Breast epithelium (tissue), 4 donors: ENCODE measurements around the gene RRH. TPM values are rescaled to one million over a fixed set of nuclear protein-coding genes. Genes with fewer than 3 reads are reported as not detected.
A peak's percentile ranks its signal among the peaks of the same experiment; 100 is the strongest.

Source experiments
- DNase-seq, 2 donors: peaks; one replicate each; pipeline ENCODE4 v3.0.0-alpha.2; 2019; ENCODE audit warnings: low spot score in 2 of 2
- H3K27ac ChIP-seq, 2 donors: fragments of 200-600 bp; sonication (generic) in 1 of 2; one replicate each; pipeline ENCODE4 v1.5.1; 2016 to 2019; ENCODE audit warnings: mild to moderate bottlenecking in 1 of 2
- H3K27me3 ChIP-seq, 2 donors: fragments of 200-600 bp; sonication (generic) in 1 of 2; one replicate each; pipeline versions ENCODE4 v1.5.1 to v1.6.0; 2017 to 2019; ENCODE audit warnings: control low read depth in 1 of 2, mild to moderate bottlenecking in 1 of 2
- H3K36me3 ChIP-seq: fragments of 200-600 bp; one replicate; pipeline ENCODE4 v1.5.1; 2019
- H3K4me1 ChIP-seq, 2 donors: fragments of 200-600 bp; sonication (generic); one replicate each; pipeline ENCODE4 v1.5.1; 2016 to 2019; ENCODE audit warnings: control low read depth in 1 of 2
- H3K4me3 ChIP-seq, 3 donors: fragments of 200-600 bp; sonication (generic); 1 replicate in 2 of 3; 2 replicates in 1 of 3; pipeline ENCODE4 v1.5.1; 2016 to 2019; ENCODE audit warnings: mild to moderate bottlenecking in 3 of 3, moderate library complexity in 2 of 3
- H3K9me3 ChIP-seq, 2 donors: fragments of 200-600 bp; sonication (generic) in 1 of 2; one replicate each; pipeline ENCODE4 v1.5.1; 2016 to 2019; ENCODE audit warnings: control low read depth in 1 of 2
- POLR2A ChIP-seq: fragments of 450-650 bp; IDR thresholded peaks from one replicate; pipeline ENCODE4 v1.6.1; 2016; ENCODE audit warnings: antibody characterized with exemption, mild to moderate bottlenecking, moderate library complexity
- POLR2AphosphoS5 ChIP-seq, 3 donors: sonication (generic); formaldehyde crosslinking; IDR thresholded peaks; one replicate each; pipeline ENCODE4 v1.6.1; 2017; ENCODE audit warnings: antibody characterized with exemption in 3 of 3
- intact Hi-C: fragments of 100-400 bp; cut with DNase I; formaldehyde crosslinking; loops from one replicate; pipeline ENCODE4 v1.15.1; 2023; ENCODE audit warnings: low total_unique reads
- total RNA-seq, 3 donors: library from RNA; depleted of rRNA; stranded (reverse); fragments of >200 nt; gene quantifications; one replicate each; pipeline ENCODE4 v1.1.0, GENCODE V29; 2016
- TF ChIP-seq, protein P1 (sequence below), 3 donors: fragments of 450-650 bp; IDR thresholded peaks; one replicate each; pipeline ENCODE4 v1.5.1; 2016 to 2017; ENCODE audit warnings: antibody characterized with exemption in 3 of 3, mild to moderate bottlenecking in 3 of 3, moderate library complexity in 3 of 3

Gene RRH
- total RNA-seq, 3 donors from 2014 or later = 0.66 to 0.73 TPM; not detected in 1

GRCh38 chr4:109818268-109818667 lies 9.5 kb upstream of the RRH start:
- no peak for DNase-seq
- Histone ChIP-seq H3K27ac (no peak overlapping the region), H3K9me3 (no peaks in the 10 kb centered on the region), H3K4me1 (peaks cover 0 to 12% of the 10 kb centered on the region in 2 donors), H3K36me3 (no peaks in the 10 kb centered on the region), H3K4me3 (no peak overlapping the region), H3K27me3 (no peaks in the 10 kb centered on the region)
- intact Hi-C loops = no loop called here
- no peak for TF ChIP-seq POLR2A
- TF ChIP-seq POLR2AphosphoS5 (IDR thresholded peaks at IDR 0.05) = no peak
- TF ChIP-seq, protein P1, sequence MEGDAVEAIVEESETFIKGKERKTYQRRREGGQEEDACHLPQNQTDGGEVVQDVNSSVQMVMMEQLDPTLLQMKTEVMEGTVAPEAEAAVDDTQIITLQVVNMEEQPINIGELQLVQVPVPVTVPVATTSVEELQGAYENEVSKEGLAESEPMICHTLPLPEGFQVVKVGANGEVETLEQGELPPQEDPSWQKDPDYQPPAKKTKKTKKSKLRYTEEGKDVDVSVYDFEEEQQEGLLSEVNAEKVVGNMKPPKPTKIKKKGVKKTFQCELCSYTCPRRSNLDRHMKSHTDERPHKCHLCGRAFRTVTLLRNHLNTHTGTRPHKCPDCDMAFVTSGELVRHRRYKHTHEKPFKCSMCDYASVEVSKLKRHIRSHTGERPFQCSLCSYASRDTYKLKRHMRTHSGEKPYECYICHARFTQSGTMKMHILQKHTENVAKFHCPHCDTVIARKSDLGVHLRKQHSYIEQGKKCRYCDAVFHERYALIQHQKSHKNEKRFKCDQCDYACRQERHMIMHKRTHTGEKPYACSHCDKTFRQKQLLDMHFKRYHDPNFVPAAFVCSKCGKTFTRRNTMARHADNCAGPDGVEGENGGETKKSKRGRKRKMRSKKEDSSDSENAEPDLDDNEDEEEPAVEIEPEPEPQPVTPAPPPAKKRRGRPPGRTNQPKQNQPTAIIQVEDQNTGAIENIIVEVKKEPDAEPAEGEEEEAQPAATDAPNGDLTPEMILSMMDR (IDR thresholded peaks at IDR 0.05) = no peak

- Histone ChIP-seq H3K27me3 (no peaks in the 10 kb centered on the region), H3K36me3 (peaks cover 3% of the 10 kb centered on the region), H3K9me3 (no peaks in the 10 kb centered on the region), H3K4me3 (no peak overlapping the region), H3K4me1 (peaks cover 0 to 12% of the 10 kb centered on the region in 2 donors), H3K27ac (peak overlapping the region; percentile 5 to 56)
- TF ChIP-seq POLR2AphosphoS5 (IDR thresholded peaks at IDR 0.05) (no peak), POLR2A (no peak)
- TF ChIP-seq, protein P1 (IDR thresholded peaks at IDR 0.05) = no peak
- intact Hi-C loops = no loop called here
- peak in 1 of 2 donors; percentile 50 for DNase-seq
Measured at GRCh38 chr4:109820563-109820962, 7.2 kb upstream of the RRH start.

DNA sequence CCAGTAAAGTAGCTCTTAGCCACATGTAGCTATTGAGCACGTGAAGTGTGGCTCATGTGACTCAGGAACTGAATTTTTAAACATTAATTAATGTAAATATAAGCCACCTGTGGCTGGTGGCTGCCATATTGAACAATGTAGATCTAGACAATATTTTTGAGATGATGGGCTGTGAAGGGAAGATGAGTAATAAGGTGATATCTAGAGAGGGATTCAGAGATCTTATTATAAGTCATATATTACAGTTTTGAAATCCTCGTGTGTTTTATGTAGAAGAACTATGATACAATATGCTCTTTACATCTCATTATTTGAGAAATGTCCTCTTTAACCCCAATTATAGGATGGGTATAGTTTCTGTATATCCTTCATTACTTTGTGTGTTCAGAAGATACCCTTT lies 6.6 kb upstream of the RRH start:
- DNase-seq = no peak
- intact Hi-C loops = no loop called here
- no peaks in the 10 kb centered on the region for H3K27me3 ChIP-seq
- H3K4me3 ChIP-seq = no peak overlapping the region
- H3K27ac ChIP-seq = peak overlapping the region; percentile 5 to 56
- peaks cover 3% of the 10 kb centered on the region for H3K36me3 ChIP-seq
- TF ChIP-seq, protein P1 (IDR thresholded peaks at IDR 0.05) = no peak
- TF ChIP-seq POLR2AphosphoS5 (IDR thresholded peaks at IDR 0.05) = no peak
- TF ChIP-seq POLR2A = no peak
- H3K9me3 ChIP-seq = no peaks in the 10 kb centered on the region
- peaks cover 0 to 12% of the 10 kb centered on the region in 2 donors for H3K4me1 ChIP-seq

DNA sequence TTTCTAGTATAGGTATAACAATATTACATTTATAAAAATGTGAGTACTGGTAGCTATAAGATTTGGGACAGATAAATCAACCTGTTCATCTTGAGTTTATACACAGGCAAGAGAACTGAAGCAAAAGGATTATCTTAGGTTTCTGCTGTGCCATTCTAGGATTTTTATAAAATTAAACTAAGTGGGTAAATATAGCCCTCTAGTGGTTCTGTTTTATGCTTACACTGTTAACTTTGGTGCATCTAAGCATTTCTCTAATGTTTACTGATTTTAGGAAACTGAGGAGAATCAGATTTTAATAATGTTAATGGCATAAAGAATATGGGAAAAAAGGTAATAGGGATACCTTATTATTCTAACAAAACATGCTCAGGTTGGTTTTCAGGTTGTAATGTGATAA lies 1.1 kb upstream of the RRH start:
- Histone ChIP-seq H3K36me3 (peaks cover 3% of the 10 kb centered on the region), H3K27me3 (no peaks in the 10 kb centered on the region), H3K4me1 (no peaks in the 10 kb centered on the region), H3K4me3 (no peak overlapping the region), H3K27ac (no peak overlapping the region), H3K9me3 (no peaks in the 10 kb centered on the region)
- intact Hi-C loops = no loop called here
- TF ChIP-seq, protein P1 (IDR thresholded peaks at IDR 0.05) = peak; percentile 11 to 34 (median 33)
- TF ChIP-seq POLR2A (no peak), POLR2AphosphoS5 (IDR thresholded peaks at IDR 0.05) (no peak)
- no peak for DNase-seq

- Histone ChIP-seq H3K4me1 (no peaks in the 10 kb centered on the region), H3K27ac (no peak overlapping the region), H3K27me3 (no peaks in the 10 kb centered on the region), H3K4me3 (no peak overlapping the region), H3K36me3 (no peaks in the 10 kb centered on the region), H3K9me3 (no peaks in the 10 kb centered on the region)
- no peak for TF ChIP-seq POLR2A
- no peak for TF ChIP-seq POLR2AphosphoS5 (IDR thresholded peaks at IDR 0.05)
- TF ChIP-seq, protein P1 (IDR thresholded peaks at IDR 0.05) = no peak
- intact Hi-C loops = no loop called here
- no peak for DNase-seq
Measured at GRCh38 chr4:109833756-109834155, 6.0 kb downstream of the RRH start.
